ENCODE data around the gene TMEM207. TPM values are rescaled to one million over a fixed set of nuclear protein-coding genes. Genes with fewer than 3 reads are reported as not detected.

Gene TMEM207
- total and polyA plus RNA-seq, 4 donors: not detected

DNA sequence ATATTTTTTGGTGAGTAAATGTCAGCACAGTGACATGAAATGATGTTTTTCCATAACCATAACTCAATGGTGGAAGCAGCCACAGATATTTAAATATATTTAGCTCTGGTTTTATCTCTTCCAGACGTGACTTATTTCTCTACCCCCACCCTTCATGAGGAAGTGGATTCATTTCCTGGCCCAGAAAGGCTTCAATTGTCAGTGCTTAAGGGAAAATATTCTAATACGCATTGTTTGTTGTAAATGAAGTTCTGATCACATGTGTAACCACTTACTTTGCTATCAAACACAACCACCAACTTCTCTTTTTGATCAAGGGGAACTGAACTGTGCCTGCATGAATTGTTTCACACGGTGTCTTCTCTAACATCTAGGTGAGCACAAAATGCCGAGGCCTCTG is 47.7 kb downstream of the TMEM207 start:
- H3K9ac ChIP-seq (ENCODE audit: low read depth in 1 of 2, low read length in 2 of 2): no peak overlapping the region
- no peaks in the 10 kb centered on the region for H3K27me3 ChIP-seq (ENCODE audit: control insufficient read depth in 4 of 4, insufficient read depth in 4 of 4, low read length in 3 of 4)
- DNase-seq (ENCODE audit: low spot score): no peak
- H3K27ac ChIP-seq (ENCODE audit: low read depth in 1 of 2, low read length in 2 of 2): no peak overlapping the region
- TF ChIP-seq ZBTB33 (IDR thresholded peaks at IDR 0.05) (no peak), SP1 (IDR thresholded peaks at IDR 0.05) (no peak), YY1 (IDR thresholded peaks at IDR 0.05) (no peak), NR2F2 (IDR thresholded peaks at IDR 0.05) (no peak), TAF1 (conservative IDR thresholded peaks at IDR 0.05) (no peak), GABPA (IDR thresholded peaks at IDR 0.05 in 1 of 2, conservative IDR thresholded peaks at IDR 0.05 in 1 of 2) (no peak), FOXA2 (IDR thresholded peaks at IDR 0.05) (no peak), HNF4G (IDR thresholded peaks at IDR 0.05) (no peak), FOXA1 (IDR thresholded peaks at IDR 0.05) (no peak), EGR1 (IDR thresholded peaks at IDR 0.05; ENCODE audit: low read depth in 2 of 2) (no peak), JUND (IDR thresholded peaks at IDR 0.05) (no peak), HNF4A (conservative IDR thresholded peaks at IDR 0.05) (no peak), RXRA (IDR thresholded peaks at IDR 0.05) (no peak), RAD21 (IDR thresholded peaks at IDR 0.05) (no peak)
- TF ChIP-seq, protein P1, sequence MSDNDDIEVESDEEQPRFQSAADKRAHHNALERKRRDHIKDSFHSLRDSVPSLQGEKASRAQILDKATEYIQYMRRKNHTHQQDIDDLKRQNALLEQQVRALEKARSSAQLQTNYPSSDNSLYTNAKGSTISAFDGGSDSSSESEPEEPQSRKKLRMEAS (IDR thresholded peaks at IDR 0.05): no peak
- TF ChIP-seq, protein P2, sequence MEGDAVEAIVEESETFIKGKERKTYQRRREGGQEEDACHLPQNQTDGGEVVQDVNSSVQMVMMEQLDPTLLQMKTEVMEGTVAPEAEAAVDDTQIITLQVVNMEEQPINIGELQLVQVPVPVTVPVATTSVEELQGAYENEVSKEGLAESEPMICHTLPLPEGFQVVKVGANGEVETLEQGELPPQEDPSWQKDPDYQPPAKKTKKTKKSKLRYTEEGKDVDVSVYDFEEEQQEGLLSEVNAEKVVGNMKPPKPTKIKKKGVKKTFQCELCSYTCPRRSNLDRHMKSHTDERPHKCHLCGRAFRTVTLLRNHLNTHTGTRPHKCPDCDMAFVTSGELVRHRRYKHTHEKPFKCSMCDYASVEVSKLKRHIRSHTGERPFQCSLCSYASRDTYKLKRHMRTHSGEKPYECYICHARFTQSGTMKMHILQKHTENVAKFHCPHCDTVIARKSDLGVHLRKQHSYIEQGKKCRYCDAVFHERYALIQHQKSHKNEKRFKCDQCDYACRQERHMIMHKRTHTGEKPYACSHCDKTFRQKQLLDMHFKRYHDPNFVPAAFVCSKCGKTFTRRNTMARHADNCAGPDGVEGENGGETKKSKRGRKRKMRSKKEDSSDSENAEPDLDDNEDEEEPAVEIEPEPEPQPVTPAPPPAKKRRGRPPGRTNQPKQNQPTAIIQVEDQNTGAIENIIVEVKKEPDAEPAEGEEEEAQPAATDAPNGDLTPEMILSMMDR (IDR thresholded peaks at IDR 0.05; ENCODE audit: low read depth, low read length, missing input control): no peak
- TF ChIP-seq, protein P3, sequence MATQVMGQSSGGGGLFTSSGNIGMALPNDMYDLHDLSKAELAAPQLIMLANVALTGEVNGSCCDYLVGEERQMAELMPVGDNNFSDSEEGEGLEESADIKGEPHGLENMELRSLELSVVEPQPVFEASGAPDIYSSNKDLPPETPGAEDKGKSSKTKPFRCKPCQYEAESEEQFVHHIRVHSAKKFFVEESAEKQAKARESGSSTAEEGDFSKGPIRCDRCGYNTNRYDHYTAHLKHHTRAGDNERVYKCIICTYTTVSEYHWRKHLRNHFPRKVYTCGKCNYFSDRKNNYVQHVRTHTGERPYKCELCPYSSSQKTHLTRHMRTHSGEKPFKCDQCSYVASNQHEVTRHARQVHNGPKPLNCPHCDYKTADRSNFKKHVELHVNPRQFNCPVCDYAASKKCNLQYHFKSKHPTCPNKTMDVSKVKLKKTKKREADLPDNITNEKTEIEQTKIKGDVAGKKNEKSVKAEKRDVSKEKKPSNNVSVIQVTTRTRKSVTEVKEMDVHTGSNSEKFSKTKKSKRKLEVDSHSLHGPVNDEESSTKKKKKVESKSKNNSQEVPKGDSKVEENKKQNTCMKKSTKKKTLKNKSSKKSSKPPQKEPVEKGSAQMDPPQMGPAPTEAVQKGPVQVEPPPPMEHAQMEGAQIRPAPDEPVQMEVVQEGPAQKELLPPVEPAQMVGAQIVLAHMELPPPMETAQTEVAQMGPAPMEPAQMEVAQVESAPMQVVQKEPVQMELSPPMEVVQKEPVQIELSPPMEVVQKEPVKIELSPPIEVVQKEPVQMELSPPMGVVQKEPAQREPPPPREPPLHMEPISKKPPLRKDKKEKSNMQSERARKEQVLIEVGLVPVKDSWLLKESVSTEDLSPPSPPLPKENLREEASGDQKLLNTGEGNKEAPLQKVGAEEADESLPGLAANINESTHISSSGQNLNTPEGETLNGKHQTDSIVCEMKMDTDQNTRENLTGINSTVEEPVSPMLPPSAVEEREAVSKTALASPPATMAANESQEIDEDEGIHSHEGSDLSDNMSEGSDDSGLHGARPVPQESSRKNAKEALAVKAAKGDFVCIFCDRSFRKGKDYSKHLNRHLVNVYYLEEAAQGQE (IDR thresholded peaks at IDR 0.05): no peak
- TF ChIP-seq, protein P4, sequence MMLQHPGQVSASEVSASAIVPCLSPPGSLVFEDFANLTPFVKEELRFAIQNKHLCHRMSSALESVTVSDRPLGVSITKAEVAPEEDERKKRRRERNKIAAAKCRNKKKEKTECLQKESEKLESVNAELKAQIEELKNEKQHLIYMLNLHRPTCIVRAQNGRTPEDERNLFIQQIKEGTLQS (IDR thresholded peaks at IDR 0.05): no peak
- H3K36me3 ChIP-seq (ENCODE audit: control insufficient read depth in 4 of 4, insufficient read depth in 3 of 4, low read depth in 1 of 4, low read length in 3 of 4): no peaks in the 10 kb centered on the region
- WGBS: 69% methylated on average over 4 of the region's 4 CpGs
- H3K4me3 ChIP-seq (ENCODE audit: low read depth in 1 of 3, low read length in 3 of 3): no peak overlapping the region
- no peaks in the 10 kb centered on the region for H3K9me3 ChIP-seq (ENCODE audit: control insufficient read depth in 4 of 4, low read length in 3 of 4)
- H3K4me1 ChIP-seq (ENCODE audit: control insufficient read depth in 4 of 4, insufficient read depth in 4 of 4, low read length in 3 of 4): no peaks in the 10 kb centered on the region
